Measurements from ENCODE around the gene KRT86. TPM values are rescaled to one million over a fixed set of nuclear protein-coding genes. Genes with fewer than 3 reads are reported as not detected.

The KRT86 gene
- total and polyA plus RNA-seq, 2 experiments from 2014 or later: 0.16 TPM; not detected in 1

GRCh38 chr12:52226446-52226845, 48.0 kb upstream of the KRT86 start (continued):
- TF ChIP-seq CTCF (conservative IDR thresholded peaks at IDR 0.05; ENCODE audit: low read depth in 2 of 2): no peak
- no peak for TF ChIP-seq POLR2AphosphoS5 (IDR thresholded peaks at IDR 0.05; ENCODE audit: low read depth)

- Histone ChIP-seq H3K4me1 (ENCODE audit: insufficient read depth) (peaks cover 12% of the 10 kb centered on the region), H3K36me3 (ENCODE audit: insufficient read depth) (no peaks in the 10 kb centered on the region), H3F3A (replicated peaks; ENCODE audit: low read depth) (no peaks in the 10 kb centered on the region), H3K27ac (ENCODE audit: low read depth) (no peak overlapping the region), H3K9me2 (ENCODE audit: insufficient read depth) (no peaks in the 10 kb centered on the region), H3K4me3 (no peak overlapping the region), H4K20me1 (replicated peaks; ENCODE audit: insufficient read depth) (no peaks in the 10 kb centered on the region), H3K79me2 (replicated peaks; ENCODE audit: insufficient read depth) (no peaks in the 10 kb centered on the region), H2AFZ (no peak overlapping the region), H3K4me2 (no peak overlapping the region), H3K27me3 (ENCODE audit: insufficient read depth) (peaks cover 18% of the 10 kb centered on the region)
- no peak for TF ChIP-seq EZH2 (IDR thresholded peaks at IDR 0.05; ENCODE audit: low read depth, unreplicated experiment)
- no peak for TF ChIP-seq STAT1 (IDR thresholded peaks at IDR 0.05; ENCODE audit: unreplicated experiment)
- ATAC-seq: no peak
- Mint-ChIP-seq H3K27ac (no peak overlapping the region), H3K36me3 (ENCODE audit: low read depth) (no peaks in the 10 kb centered on the region), H3K4me3 (no peak overlapping the region), H3K4me1 (peaks cover 24% of the 10 kb centered on the region), H3K27me3 (ENCODE audit: insufficient read depth, low read depth, poor library complexity) (peaks cover 26% of the 10 kb centered on the region), H3K9me3 (no peaks in the 10 kb centered on the region)
- no peak for DNase-seq (ENCODE audit: low spot score)
Observed at GRCh38 chr12:52227606-52228166, 46.8 kb upstream of the KRT86 start.

GRCh38 chr12:52228366-52228765, 46.1 kb upstream of the KRT86 start:
- Histone ChIP-seq H3K27ac (ENCODE audit: low read depth) (no peak overlapping the region), H3K27me3 (ENCODE audit: insufficient read depth) (peaks cover 22% of the 10 kb centered on the region), H3K4me3 (no peak overlapping the region), H3K79me2 (replicated peaks; ENCODE audit: insufficient read depth) (no peaks in the 10 kb centered on the region), H3K4me1 (ENCODE audit: insufficient read depth) (peaks cover 12% of the 10 kb centered on the region), H4K20me1 (replicated peaks; ENCODE audit: insufficient read depth) (no peaks in the 10 kb centered on the region), H3K9me2 (ENCODE audit: insufficient read depth) (no peaks in the 10 kb centered on the region), H3F3A (replicated peaks; ENCODE audit: low read depth) (no peaks in the 10 kb centered on the region), H3K4me2 (no peak overlapping the region), H3K36me3 (ENCODE audit: insufficient read depth) (no peaks in the 10 kb centered on the region), H2AFZ (no peak overlapping the region)
- no peak overlapping the region for H3K27ac Mint-ChIP-seq
- H3K27me3 Mint-ChIP-seq (ENCODE audit: insufficient read depth, low read depth, poor library complexity): peaks cover 29% of the 10 kb centered on the region
- DNase-seq (ENCODE audit: low spot score) (no peak), ATAC-seq (no peak)
- peaks cover 25% of the 10 kb centered on the region for H3K4me1 Mint-ChIP-seq
- no peak overlapping the region for H3K4me3 Mint-ChIP-seq
- no peaks in the 10 kb centered on the region for H3K36me3 Mint-ChIP-seq (ENCODE audit: low read depth)
- H3K9me3 Mint-ChIP-seq: no peaks in the 10 kb centered on the region
- TF ChIP-seq ZNF462 (CRISPR knock-in tag; IDR thresholded peaks at IDR 0.05): no peak
- no peak for TF ChIP-seq ZNF331 (CRISPR knock-in tag; IDR thresholded peaks at IDR 0.05; ENCODE audit: low read depth)
- TF ChIP-seq EZH2 (IDR thresholded peaks at IDR 0.05; ENCODE audit: low read depth, unreplicated experiment): no peak
- TF ChIP-seq CREB1 (CRISPR knock-in tag; IDR thresholded peaks at IDR 0.05; ENCODE audit: low read depth): no peak
- no peak for TF ChIP-seq STAT1 (IDR thresholded peaks at IDR 0.05; ENCODE audit: unreplicated experiment)
- no peak for TF ChIP-seq REST (IDR thresholded peaks at IDR 0.05; ENCODE audit: unreplicated experiment)
